WTC11 (cell line): ENCODE measurements around the gene AKNAD1. TPM values are rescaled to one million over a fixed set of nuclear protein-coding genes. Genes with fewer than 3 reads are reported as not detected.

Experiments
- ATAC-seq: fragments of 200-7000 bp; cut with Tn5 transposase; 2 replicates; pipeline ENCODE4 v1.10.0; 2021; ENCODE audit warnings: mild to moderate bottlenecking, moderate library complexity
- CTCF ChIA-PET: fragments of 300-600 bp; sonication (Branson Sonifier 250); formaldehyde crosslinking; loops from one replicate; lab custom pipeline; 2021; ENCODE audit warnings: antibody characterized with exemption; lab: Charles Lee
- POLR2A ChIA-PET: fragments of 350-600 bp; sonication (Branson Sonifier 250); formaldehyde crosslinking; loops from one replicate; lab custom pipeline; 2021; ENCODE audit warnings: antibody characterized with exemption; lab: Charles Lee
- DNase-seq: peaks from one replicate; pipeline ENCODE4 v3.0.0; 2021; ENCODE audit warnings: low spot score
- H3K27ac Mint-ChIP-seq: 2 replicates; pipeline ENCODE4 v1.8.0; 2021; ENCODE audit warnings: mixed read lengths
- H3K27me3 Mint-ChIP-seq: 2 replicates; pipeline ENCODE4 v1.8.0; 2021; ENCODE audit warnings: low read depth, mild to moderate bottlenecking, moderate library complexity, mixed read lengths
- H3K36me3 Mint-ChIP-seq: 2 replicates; pipeline ENCODE4 v1.8.0; 2021; ENCODE audit warnings: mixed read lengths
- H3K4me1 Mint-ChIP-seq: 2 replicates; pipeline ENCODE4 v1.8.0; 2022; ENCODE audit warnings: mixed read lengths
- H3K4me3 Mint-ChIP-seq: 2 replicates; pipeline ENCODE4 v1.8.0; 2021; ENCODE audit warnings: mild to moderate bottlenecking, moderate library complexity, mixed read lengths
- H3K9me3 Mint-ChIP-seq: 2 replicates; pipeline ENCODE4 v1.8.0; 2021; ENCODE audit warnings: mixed read lengths
- EMX1 ChIP-seq: fragments of 250-450 bp; sonication (Bioruptor Pico); IDR thresholded peaks from 2 replicates; pipeline ENCODE4 v1.8.0; 2021; ENCODE audit warnings: mild to moderate bottlenecking
- FOXK1 ChIP-seq: sonication (generic); formaldehyde crosslinking; IDR thresholded peaks from 2 replicates; pipeline ENCODE4 v1.8.0; 2022; ENCODE audit warnings: mild to moderate bottlenecking, moderate library complexity, missing genetic modification reagents
- TP53 ChIP-seq: sonication (generic); formaldehyde crosslinking; IDR thresholded peaks from 2 replicates; pipeline ENCODE4 v1.8.1; 2023; ENCODE audit warnings: mild to moderate bottlenecking, missing genetic modification reagents
- ZBTB21 ChIP-seq: sonication (generic); formaldehyde crosslinking; IDR thresholded peaks from 2 replicates; pipeline ENCODE4 v1.8.1; 2023; ENCODE audit warnings: mild to moderate bottlenecking, missing genetic modification reagents, borderline replicate concordance
- ZNF121 ChIP-seq: sonication (generic); formaldehyde crosslinking; IDR thresholded peaks from 2 replicates; pipeline ENCODE4 v1.8.0; 2023; ENCODE audit warnings: missing genetic modification reagents
- ZNF281 ChIP-seq: sonication (generic); formaldehyde crosslinking; IDR thresholded peaks from 2 replicates; pipeline ENCODE4 v1.8.0; 2023; ENCODE audit warnings: mild to moderate bottlenecking, missing genetic modification reagents
- ZNF416 ChIP-seq: fragments of 250-450 bp; sonication (Bioruptor Pico); IDR thresholded peaks from 2 replicates; pipeline ENCODE4 v1.9.0; 2021; ENCODE audit warnings: mild to moderate bottlenecking, inconsistent platforms
- total RNA-seq: library from RNA; stranded (reverse); gene quantifications from 3 replicates; pipeline ENCODE4 v1.2.3, GENCODE V29; 2021
- TF ChIP-seq, protein P1 (sequence below): fragments of 250-450 bp; sonication (Bioruptor Pico); IDR thresholded peaks from 2 replicates; pipeline ENCODE4 v1.9.0; 2021; ENCODE audit warnings: mild to moderate bottlenecking, borderline replicate concordance
- TF ChIP-seq, protein P2 (sequence below): sonication (generic); formaldehyde crosslinking; IDR thresholded peaks from 2 replicates; pipeline ENCODE4 v1.8.0; 2023; ENCODE audit warnings: missing genetic modification reagents

The AKNAD1 gene
- total RNA-seq, 1 experiment from 2014 or later, result not detected

DNA sequence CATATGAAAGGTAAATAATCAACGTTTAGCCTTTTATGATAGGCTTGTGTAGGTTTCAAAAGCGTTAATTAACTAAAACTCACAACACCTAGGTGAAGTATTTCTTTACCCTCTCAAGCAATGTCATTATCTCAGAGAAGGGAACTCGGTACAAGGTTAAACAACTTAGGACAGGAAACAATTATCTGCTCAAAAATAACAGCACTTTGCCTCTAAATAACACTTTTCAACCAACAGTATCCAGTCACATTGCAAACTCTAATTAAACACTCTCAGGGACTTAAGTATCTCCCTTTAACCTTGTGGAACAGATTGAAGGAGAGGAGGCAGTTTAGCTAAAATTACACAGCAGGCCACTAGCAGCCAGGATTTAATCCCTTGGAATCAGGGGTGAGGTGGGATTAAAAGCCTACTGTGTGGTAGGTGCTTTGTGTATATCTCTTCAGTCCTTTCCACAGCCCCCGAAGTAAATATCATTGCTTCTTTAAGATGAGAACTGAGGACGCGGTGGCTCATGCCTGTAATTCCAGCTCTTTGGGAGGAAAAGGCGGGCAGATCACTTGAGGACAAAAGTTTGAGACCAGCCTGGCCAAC is 5.2 kb upstream of the AKNAD1 start:
- ChIA-PET POLR2A (no interaction called here), CTCF (interaction anchor here (0.6 to 0.7 kb wide), 2 partner anchors 337 to 1007 kb away, joined by 3 read pairs; no protein-coding TSS in a partner anchor)
- H3K4me3 Mint-ChIP-seq, result no peak overlapping the region
- H3K27ac Mint-ChIP-seq, result no peak overlapping the region
- ATAC-seq (no peak), DNase-seq (no peak)
- H3K4me1 Mint-ChIP-seq, result no peaks in the 10 kb centered on the region
- no peaks in the 10 kb centered on the region for H3K9me3 Mint-ChIP-seq
- TF ChIP-seq ZNF416, result no peak
- TF ChIP-seq, all 79 proteins: peak for 0
- no peaks in the 10 kb centered on the region for H3K36me3 Mint-ChIP-seq
- no peaks in the 10 kb centered on the region; the same call in 1 of the 2 replicates for H3K27me3 Mint-ChIP-seq

DNA sequence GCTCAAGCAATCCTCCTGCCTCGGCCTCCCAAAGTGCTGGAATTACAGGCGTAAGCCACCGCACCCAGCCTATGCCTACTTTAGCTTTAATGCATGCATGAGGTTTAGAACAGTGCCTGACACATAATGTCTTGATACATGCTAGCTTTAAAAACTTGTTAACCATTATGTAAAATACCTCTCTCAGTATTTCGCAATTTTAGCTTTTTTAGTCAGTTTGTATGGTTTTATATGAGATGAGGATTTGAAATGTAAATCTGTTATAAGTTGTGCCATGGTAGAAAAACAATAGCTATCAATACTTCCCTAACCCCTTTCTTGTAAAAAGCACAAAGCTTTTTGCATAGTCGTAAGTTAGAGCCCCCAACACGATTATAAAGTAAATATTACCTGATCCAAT is 4.7 kb upstream of the AKNAD1 start:
- ChIA-PET CTCF (no interaction called here), POLR2A (no interaction called here)
- Mint-ChIP-seq H3K27ac (no peak overlapping the region), H3K4me3 (no peak overlapping the region), H3K4me1 (no peaks in the 10 kb centered on the region), H3K36me3 (no peaks in the 10 kb centered on the region), H3K9me3 (no peaks in the 10 kb centered on the region), H3K27me3 (no peaks in the 10 kb centered on the region; the same call in 1 of the 2 replicates)
- ATAC-seq, result no peak
- TF ChIP-seq FOXK1 (CRISPR knock-in tag) (no peak), EMX1 (CRISPR knock-in tag) (no peak), TP53 (CRISPR knock-in tag) (no peak), ZNF121 (no peak)
- TF ChIP-seq, protein P1, sequence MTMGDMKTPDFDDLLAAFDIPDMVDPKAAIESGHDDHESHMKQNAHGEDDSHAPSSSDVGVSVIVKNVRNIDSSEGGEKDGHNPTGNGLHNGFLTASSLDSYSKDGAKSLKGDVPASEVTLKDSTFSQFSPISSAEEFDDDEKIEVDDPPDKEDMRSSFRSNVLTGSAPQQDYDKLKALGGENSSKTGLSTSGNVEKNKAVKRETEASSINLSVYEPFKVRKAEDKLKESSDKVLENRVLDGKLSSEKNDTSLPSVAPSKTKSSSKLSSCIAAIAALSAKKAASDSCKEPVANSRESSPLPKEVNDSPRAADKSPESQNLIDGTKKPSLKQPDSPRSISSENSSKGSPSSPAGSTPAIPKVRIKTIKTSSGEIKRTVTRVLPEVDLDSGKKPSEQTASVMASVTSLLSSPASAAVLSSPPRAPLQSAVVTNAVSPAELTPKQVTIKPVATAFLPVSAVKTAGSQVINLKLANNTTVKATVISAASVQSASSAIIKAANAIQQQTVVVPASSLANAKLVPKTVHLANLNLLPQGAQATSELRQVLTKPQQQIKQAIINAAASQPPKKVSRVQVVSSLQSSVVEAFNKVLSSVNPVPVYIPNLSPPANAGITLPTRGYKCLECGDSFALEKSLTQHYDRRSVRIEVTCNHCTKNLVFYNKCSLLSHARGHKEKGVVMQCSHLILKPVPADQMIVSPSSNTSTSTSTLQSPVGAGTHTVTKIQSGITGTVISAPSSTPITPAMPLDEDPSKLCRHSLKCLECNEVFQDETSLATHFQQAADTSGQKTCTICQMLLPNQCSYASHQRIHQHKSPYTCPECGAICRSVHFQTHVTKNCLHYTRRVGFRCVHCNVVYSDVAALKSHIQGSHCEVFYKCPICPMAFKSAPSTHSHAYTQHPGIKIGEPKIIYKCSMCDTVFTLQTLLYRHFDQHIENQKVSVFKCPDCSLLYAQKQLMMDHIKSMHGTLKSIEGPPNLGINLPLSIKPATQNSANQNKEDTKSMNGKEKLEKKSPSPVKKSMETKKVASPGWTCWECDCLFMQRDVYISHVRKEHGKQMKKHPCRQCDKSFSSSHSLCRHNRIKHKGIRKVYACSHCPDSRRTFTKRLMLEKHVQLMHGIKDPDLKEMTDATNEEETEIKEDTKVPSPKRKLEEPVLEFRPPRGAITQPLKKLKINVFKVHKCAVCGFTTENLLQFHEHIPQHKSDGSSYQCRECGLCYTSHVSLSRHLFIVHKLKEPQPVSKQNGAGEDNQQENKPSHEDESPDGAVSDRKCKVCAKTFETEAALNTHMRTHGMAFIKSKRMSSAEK (CRISPR knock-in tag), result no peak
- TF ChIP-seq, protein P2, sequence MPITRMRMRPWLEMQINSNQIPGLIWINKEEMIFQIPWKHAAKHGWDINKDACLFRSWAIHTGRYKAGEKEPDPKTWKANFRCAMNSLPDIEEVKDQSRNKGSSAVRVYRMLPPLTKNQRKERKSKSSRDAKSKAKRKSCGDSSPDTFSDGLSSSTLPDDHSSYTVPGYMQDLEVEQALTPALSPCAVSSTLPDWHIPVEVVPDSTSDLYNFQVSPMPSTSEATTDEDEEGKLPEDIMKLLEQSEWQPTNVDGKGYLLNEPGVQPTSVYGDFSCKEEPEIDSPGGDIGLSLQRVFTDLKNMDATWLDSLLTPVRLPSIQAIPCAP (CRISPR knock-in tag), result no peak
- no peak for DNase-seq

- ChIA-PET POLR2A (no interaction called here), CTCF (no interaction called here)
- no peak for TF ChIP-seq ZBTB21 (CRISPR knock-in tag)
- no peak for TF ChIP-seq ZNF281
- Mint-ChIP-seq H3K4me1 (no peaks in the 10 kb centered on the region), H3K4me3 (no peak overlapping the region), H3K9me3 (no peaks in the 10 kb centered on the region), H3K36me3 (no peaks in the 10 kb centered on the region), H3K27me3 (no peaks in the 10 kb centered on the region; the same call in 1 of the 2 replicates), H3K27ac (no peak overlapping the region)
- no peak for ATAC-seq
- DNase-seq, result no peak
These were observed 3.5 kb upstream of the AKNAD1 start for GRCh38 chr1:108860190-108860907.
